Measurements from ENCODE around the gene DLGAP3.

DLGAP3 gene

DNA sequence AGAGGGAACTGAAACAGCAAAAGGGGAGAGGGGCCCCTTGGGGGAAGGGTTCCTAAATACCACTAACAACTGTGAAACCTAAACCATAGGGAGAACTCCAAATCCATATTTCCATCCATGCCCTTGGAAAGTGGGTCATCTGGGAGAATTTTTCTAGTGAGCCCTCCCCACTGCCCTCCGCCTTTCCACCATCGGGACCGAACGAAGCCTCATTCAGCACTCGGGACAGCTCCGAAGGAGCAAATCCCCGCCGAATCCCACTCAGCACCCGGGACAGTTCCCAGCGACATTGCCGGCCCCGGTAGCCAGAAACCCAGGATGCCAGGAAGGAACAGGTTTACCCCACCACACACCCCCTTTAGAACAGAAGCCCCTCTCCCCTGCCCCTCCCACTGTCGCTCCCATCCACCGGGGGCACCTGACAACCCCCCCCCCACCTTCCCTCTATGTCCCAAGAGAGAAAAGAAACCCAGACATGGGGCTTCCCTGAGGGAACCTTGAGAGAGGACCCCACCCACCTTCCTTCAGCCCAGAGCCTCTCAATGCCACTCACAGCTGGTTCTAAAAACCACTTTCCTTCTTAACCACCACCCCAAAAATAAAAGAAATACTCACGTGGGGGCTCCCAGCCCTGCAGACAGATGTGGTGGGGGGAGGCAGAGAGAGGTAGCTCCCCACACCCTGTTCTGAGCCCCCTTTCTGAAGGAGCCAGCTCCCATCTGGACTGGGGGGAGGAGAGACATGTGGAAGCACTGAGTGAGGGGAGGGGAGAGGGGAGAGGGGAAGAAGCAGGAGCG, 4.5 kb downstream of the DLGAP3 start:
- peak; percentile 82 for ATAC-seq
- TF ChIP-seq ZFP30 (CRISPR knock-in tag; IDR thresholded peaks at IDR 0.05) (peak; percentile 42), ZNF70 (CRISPR knock-in tag; IDR thresholded peaks at IDR 0.05) (no peak), OSR1 (CRISPR knock-in tag; IDR thresholded peaks at IDR 0.05) (no peak), PPARA (CRISPR knock-in tag; IDR thresholded peaks at IDR 0.05; ENCODE audit: borderline replicate concordance) (0 out of 2 replicates have a peak, but pooled peaks have one; percentile 17), ZFP3 (CRISPR knock-in tag; IDR thresholded peaks at IDR 0.05) (peak; percentile 65; the same call in 1 of the 2 replicates), TOX (CRISPR knock-in tag; IDR thresholded peaks at IDR 0.05; ENCODE audit: borderline replicate concordance) (no peak), ISL1 (CRISPR knock-in tag; IDR thresholded peaks at IDR 0.05) (peak; percentile 42; the same call in 1 of the 2 replicates), ARNTL (CRISPR knock-in tag; IDR thresholded peaks at IDR 0.05; ENCODE audit: borderline replicate concordance, low read depth) (0 out of 2 replicates have a peak, but pooled peaks have one; percentile 26), SNAI2 (CRISPR knock-in tag; IDR thresholded peaks at IDR 0.05) (peak; percentile 98), CSDC2 (CRISPR knock-in tag; IDR thresholded peaks at IDR 0.05) (peak; percentile 97), ZNF565 (CRISPR knock-in tag; conservative IDR thresholded peaks at IDR 0.05; ENCODE audit: low read depth) (0 out of 2 replicates have a peak, but pooled peaks have one; percentile 56), GLIS3 (CRISPR knock-in tag; IDR thresholded peaks at IDR 0.05) (0 out of 2 replicates have a peak, but pooled peaks have one; percentile 30)
- TF ChIP-seq, protein P1, sequence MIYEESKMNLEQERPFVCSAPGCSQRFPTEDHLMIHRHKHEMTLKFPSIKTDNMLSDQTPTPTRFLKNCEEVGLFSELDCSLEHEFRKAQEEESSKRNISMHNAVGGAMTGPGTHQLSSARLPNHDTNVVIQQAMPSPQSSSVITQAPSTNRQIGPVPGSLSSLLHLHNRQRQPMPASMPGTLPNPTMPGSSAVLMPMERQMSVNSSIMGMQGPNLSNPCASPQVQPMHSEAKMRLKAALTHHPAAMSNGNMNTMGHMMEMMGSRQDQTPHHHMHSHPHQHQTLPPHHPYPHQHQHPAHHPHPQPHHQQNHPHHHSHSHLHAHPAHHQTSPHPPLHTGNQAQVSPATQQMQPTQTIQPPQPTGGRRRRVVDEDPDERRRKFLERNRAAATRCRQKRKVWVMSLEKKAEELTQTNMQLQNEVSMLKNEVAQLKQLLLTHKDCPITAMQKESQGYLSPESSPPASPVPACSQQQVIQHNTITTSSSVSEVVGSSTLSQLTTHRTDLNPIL (CRISPR knock-in tag; IDR thresholded peaks at IDR 0.05; ENCODE audit: low read depth): no peak
- TF ChIP-seq, protein P2, sequence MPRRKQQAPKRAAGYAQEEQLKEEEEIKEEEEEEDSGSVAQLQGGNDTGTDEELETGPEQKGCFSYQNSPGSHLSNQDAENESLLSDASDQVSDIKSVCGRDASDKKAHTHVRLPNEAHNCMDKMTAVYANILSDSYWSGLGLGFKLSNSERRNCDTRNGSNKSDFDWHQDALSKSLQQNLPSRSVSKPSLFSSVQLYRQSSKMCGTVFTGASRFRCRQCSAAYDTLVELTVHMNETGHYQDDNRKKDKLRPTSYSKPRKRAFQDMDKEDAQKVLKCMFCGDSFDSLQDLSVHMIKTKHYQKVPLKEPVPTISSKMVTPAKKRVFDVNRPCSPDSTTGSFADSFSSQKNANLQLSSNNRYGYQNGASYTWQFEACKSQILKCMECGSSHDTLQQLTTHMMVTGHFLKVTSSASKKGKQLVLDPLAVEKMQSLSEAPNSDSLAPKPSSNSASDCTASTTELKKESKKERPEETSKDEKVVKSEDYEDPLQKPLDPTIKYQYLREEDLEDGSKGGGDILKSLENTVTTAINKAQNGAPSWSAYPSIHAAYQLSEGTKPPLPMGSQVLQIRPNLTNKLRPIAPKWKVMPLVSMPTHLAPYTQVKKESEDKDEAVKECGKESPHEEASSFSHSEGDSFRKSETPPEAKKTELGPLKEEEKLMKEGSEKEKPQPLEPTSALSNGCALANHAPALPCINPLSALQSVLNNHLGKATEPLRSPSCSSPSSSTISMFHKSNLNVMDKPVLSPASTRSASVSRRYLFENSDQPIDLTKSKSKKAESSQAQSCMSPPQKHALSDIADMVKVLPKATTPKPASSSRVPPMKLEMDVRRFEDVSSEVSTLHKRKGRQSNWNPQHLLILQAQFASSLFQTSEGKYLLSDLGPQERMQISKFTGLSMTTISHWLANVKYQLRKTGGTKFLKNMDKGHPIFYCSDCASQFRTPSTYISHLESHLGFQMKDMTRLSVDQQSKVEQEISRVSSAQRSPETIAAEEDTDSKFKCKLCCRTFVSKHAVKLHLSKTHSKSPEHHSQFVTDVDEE (CRISPR knock-in tag; IDR thresholded peaks at IDR 0.05): peak; percentile 77; the same call in 1 of the 2 replicates
- TF ChIP-seq, protein P3, sequence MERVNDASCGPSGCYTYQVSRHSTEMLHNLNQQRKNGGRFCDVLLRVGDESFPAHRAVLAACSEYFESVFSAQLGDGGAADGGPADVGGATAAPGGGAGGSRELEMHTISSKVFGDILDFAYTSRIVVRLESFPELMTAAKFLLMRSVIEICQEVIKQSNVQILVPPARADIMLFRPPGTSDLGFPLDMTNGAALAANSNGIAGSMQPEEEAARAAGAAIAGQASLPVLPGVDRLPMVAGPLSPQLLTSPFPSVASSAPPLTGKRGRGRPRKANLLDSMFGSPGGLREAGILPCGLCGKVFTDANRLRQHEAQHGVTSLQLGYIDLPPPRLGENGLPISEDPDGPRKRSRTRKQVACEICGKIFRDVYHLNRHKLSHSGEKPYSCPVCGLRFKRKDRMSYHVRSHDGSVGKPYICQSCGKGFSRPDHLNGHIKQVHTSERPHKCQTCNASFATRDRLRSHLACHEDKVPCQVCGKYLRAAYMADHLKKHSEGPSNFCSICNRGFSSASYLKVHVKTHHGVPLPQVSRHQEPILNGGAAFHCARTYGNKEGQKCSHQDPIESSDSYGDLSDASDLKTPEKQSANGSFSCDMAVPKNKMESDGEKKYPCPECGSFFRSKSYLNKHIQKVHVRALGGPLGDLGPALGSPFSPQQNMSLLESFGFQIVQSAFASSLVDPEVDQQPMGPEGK (CRISPR knock-in tag; IDR thresholded peaks at IDR 0.05; ENCODE audit: borderline replicate concordance): peak; percentile 56; the same call in 1 of the 2 replicates

DNA sequence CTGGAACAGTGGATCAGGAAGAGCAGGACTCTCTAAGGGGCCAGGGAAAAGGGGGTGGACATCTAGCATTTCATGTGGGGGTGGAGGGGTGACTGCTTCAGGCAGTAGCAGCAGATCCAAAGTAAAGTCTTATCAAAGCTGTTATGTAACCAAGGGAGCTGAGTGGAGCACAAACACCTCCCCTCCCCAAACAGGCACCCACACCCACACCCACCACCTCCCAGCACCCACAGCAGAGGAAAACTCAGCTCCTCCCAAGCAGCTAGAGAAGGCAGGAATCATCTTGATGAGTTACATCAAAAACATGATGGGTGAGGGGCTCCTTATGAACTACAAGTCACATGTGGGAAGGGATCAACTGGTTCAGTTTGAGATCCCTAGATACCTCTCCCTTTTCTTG, 6.0 kb downstream of the DLGAP3 start:
- no peak for ATAC-seq
- TF ChIP-seq OSR1 (CRISPR knock-in tag; IDR thresholded peaks at IDR 0.05) (no peak), GLIS3 (CRISPR knock-in tag; IDR thresholded peaks at IDR 0.05) (no peak), PPARA (CRISPR knock-in tag; IDR thresholded peaks at IDR 0.05; ENCODE audit: borderline replicate concordance) (no peak), RARB (CRISPR knock-in tag; IDR thresholded peaks at IDR 0.05) (no peak), TOX (CRISPR knock-in tag; IDR thresholded peaks at IDR 0.05; ENCODE audit: borderline replicate concordance) (no peak), SNAI2 (CRISPR knock-in tag; IDR thresholded peaks at IDR 0.05) (no peak)
- TF ChIP-seq, protein P2 (CRISPR knock-in tag; IDR thresholded peaks at IDR 0.05): no peak
- TF ChIP-seq, protein P4, sequence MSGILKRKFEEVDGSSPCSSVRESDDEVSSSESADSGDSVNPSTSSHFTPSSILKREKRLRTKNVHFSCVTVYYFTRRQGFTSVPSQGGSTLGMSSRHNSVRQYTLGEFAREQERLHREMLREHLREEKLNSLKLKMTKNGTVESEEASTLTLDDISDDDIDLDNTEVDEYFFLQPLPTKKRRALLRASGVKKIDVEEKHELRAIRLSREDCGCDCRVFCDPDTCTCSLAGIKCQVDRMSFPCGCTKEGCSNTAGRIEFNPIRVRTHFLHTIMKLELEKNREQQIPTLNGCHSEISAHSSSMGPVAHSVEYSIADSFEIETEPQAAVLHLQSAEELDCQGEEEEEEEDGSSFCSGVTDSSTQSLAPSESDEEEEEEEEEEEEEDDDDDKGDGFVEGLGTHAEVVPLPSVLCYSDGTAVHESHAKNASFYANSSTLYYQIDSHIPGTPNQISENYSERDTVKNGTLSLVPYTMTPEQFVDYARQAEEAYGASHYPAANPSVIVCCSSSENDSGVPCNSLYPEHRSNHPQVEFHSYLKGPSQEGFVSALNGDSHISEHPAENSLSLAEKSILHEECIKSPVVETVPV (CRISPR knock-in tag; IDR thresholded peaks at IDR 0.05): no peak
